T-cell (primary cell): ENCODE results near the gene TMEM106A. TPM values are rescaled to one million over a fixed set of nuclear protein-coding genes. Genes with fewer than 3 reads are reported as not detected.

Experiments used
- ATAC-seq, 4 experiments: fragments of 200-7000 bp in 3 of 4; fragments of 150-1000 bp in 1 of 4; cut with Tn5 transposase; replicated peaks in 1 of 4; 1 replicate in 3 of 4; 2 replicates in 1 of 4; pipeline ENCODE4 v1.10.0; 2021; ENCODE audit warnings: moderate library complexity in 3 of 4, mild to moderate bottlenecking in 2 of 4, moderate number of reproducible peaks in 1 of 4
- CTCF ChIA-PET, 2 donors: fragments of 300-600 bp; sonication (Branson Sonifier 250); formaldehyde crosslinking; loops; one replicate each; lab custom pipeline; 2022; ENCODE audit warnings: antibody characterized with exemption in 2 of 2; lab: Charles Lee
- POLR2A ChIA-PET, 2 donors: fragments of 300-600 bp; sonication (Branson Sonifier 250); formaldehyde crosslinking; loops; one replicate each; lab custom pipeline; 2022; ENCODE audit warnings: antibody characterized with exemption in 2 of 2; lab: Charles Lee
- DNase-seq, 35 experiments: peaks; one replicate each; pipeline versions ENCODE4 v3.0.0 to v3.0.0-alpha.2; 2013 to 2023
- H3K27ac ChIP-seq: one replicate; pipeline ENCODE4 v1.5.1; 2013; ENCODE audit warnings: low read length
- H3K27me3 ChIP-seq, 2 experiments: replicated peaks in 1 of 2; 1 replicate in 1 of 2; 2 replicates in 1 of 2; pipeline versions ENCODE4 v1.6.1 to v1.7.0; 2013; ENCODE audit warnings: low read length in 1 of 2, mixed read lengths in 1 of 2; ENCODE audit not compliant: control insufficient read depth in 2 of 2, insufficient read depth in 2 of 2; ENCODE audit errors: extremely low read depth in 1 of 2
- H3K36me3 ChIP-seq, 2 donors: 1 replicate in 1 of 2; 2 replicates in 1 of 2; pipeline versions ENCODE4 v1.6.1 to v1.7.0; 2013; ENCODE audit warnings: low read length in 1 of 2; ENCODE audit not compliant: control insufficient read depth in 2 of 2, insufficient read depth in 1 of 2; ENCODE audit errors: extremely low read depth in 1 of 2
- H3K4me1 ChIP-seq, 2 experiments: 1 replicate in 1 of 2; 2 replicates in 1 of 2; pipeline versions ENCODE4 v1.6.1 to v1.7.0; 2013; ENCODE audit warnings: low read length in 2 of 2, mixed read lengths in 1 of 2; ENCODE audit not compliant: insufficient read depth in 2 of 2, control insufficient read depth in 1 of 2; ENCODE audit errors: extremely low read depth in 1 of 2
- H3K4me3 ChIP-seq, 2 donors: 1 replicate in 1 of 2; 2 replicates in 1 of 2; pipeline versions ENCODE4 v1.5.1 to v1.7.0; 2013; ENCODE audit warnings: mild to moderate bottlenecking in 2 of 2, low read length in 1 of 2, moderate library complexity in 1 of 2; ENCODE audit not compliant: control insufficient read depth in 1 of 2; ENCODE audit errors: extremely low read depth in 1 of 2
- H3K9me3 ChIP-seq: 2 replicates; pipeline ENCODE4 v1.7.0; 2013
- H3K27ac Mint-ChIP-seq, 2 donors: one replicate each; pipeline ENCODE4 v1.8.0; 2020 to 2021; ENCODE audit warnings: mild to moderate bottlenecking in 2 of 2, mixed read lengths in 2 of 2
- H3K27me3 Mint-ChIP-seq, 2 donors: one replicate each; pipeline ENCODE4 v1.8.0; 2021 to 2022; ENCODE audit warnings: mixed read lengths in 2 of 2
- H3K36me3 Mint-ChIP-seq: one replicate; pipeline ENCODE4 v1.8.0; 2021; ENCODE audit warnings: mixed read lengths
- H3K4me1 Mint-ChIP-seq, 3 donors: one replicate each; pipeline ENCODE4 v1.8.0; 2020 to 2022; ENCODE audit warnings: mixed read lengths in 3 of 3, mild to moderate bottlenecking in 1 of 3
- H3K4me3 Mint-ChIP-seq, 3 donors: one replicate each; pipeline ENCODE4 v1.8.0; 2020 to 2022; ENCODE audit warnings: mild to moderate bottlenecking in 3 of 3, mixed read lengths in 3 of 3, moderate library complexity in 3 of 3
- H3K9me3 Mint-ChIP-seq, 3 donors: one replicate each; pipeline ENCODE4 v1.8.0; 2020 to 2022; ENCODE audit warnings: mixed read lengths in 3 of 3
- WGBS: methylation state at CpG from one replicate; pipeline ENCODE4 v1.1.5; 2013; ENCODE audit warnings: missing lambda C conversion rate; ENCODE audit not compliant: insufficient coverage; 5-methylcytosine and 5-hydroxymethylcytosine counted together
- total RNA-seq, 35 experiments: library from RNA in 6 of 35; stranded (reverse) in 6 of 35; fragments of 120-200 nt in 1 of 35; gene quantifications; one replicate each; pipeline versions ENCODE4 v1.2.1 to v1.2.4 and lab custom pipeline; 2013 to 2026

TMEM106A gene
- total RNA-seq, 5 donors from 2014 or later (not counting 1 experiment from before 2014, with no cell fraction given), result 9.3 to 18.1 (median 10.4) TPM

DNA sequence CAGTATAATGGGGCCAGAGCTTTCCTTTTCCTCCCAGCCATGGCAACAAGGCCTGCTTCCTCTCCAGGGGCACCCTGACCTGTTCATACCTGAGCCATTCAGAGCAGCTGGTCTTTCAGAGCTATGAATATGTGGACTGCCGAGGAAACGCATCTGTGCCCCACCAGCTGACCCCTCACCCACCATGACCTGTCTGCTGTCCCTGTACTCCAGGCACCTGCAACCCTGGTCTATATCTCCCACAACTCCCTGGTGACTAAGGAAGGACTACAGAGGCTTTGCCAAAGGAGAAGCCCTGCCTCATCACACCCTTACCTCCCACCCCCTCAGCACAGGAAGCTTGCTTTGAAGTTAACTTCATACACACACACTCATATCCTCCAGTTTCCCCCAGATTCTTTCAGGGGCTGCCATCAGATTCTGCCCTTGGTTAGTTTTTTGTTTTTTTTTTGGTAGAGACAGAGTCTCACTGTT, 6.0 kb downstream of the TMEM106A start:
- Mint-ChIP-seq H3K27ac (peak overlapping the region; percentile 12 to 74), H3K4me3 (no peak overlapping the region), H3K36me3 (peaks cover 13% of the 10 kb centered on the region), H3K4me1 (peaks cover 27 to 28% (median 28%) of the 10 kb centered on the region in 3 donors), H3K27me3 (no peaks in the 10 kb centered on the region), H3K9me3 (no peaks in the 10 kb centered on the region)
- DNase-seq (no peak), ATAC-seq (peak; percentile 43 to 77 (median 61))
- H3K4me3 ChIP-seq, result no peak overlapping the region
- H3K4me1 ChIP-seq, result peaks cover 6 to 23% of the 10 kb centered on the region in 2 experiments
- peaks cover 3 to 13% of the 10 kb centered on the region in 2 donors for H3K36me3 ChIP-seq
- H3K27me3 ChIP-seq, result no peaks in the 10 kb centered on the region
- 100% methylated on average over 1 of the region's 2 CpGs for whole genome bisulfite sequencing
- ChIA-PET CTCF (interaction anchor here in 1 of 2 donors (0.6 to 0.7 kb wide), 2 partner anchors 219 to 454 kb away, joined by 3 read pairs; partner anchors contain the start of gene RPL27), POLR2A (interaction anchor here (0.6 kb wide), 2 partner anchors 151 to 188 kb away, joined by 4 to 5 read pairs; no protein-coding TSS in a partner anchor)
- no peaks in the 10 kb centered on the region for H3K9me3 ChIP-seq
- no peak overlapping the region for H3K27ac ChIP-seq

DNA sequence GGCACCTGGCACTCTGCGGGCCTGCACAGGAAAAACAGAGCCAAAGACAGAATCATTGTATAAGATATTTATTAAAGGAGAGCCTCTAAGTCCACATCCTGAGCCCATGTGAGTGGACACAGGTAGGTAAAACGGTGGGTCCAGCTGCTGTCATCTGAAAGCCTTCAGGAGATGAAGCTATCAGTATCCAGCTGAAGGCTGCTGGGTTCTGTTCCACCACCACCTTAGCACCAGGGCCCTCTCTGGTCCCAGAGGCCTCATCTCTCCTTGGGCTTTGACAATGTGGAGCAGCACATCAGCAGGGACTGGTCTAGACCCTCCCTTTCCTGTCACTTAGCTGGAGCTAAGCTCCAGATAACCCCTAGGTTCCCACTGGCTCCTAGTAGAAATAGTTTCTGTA, 7.3 kb downstream of the TMEM106A start:
- Mint-ChIP-seq H3K4me1 (peaks cover 15 to 21% (median 15%) of the 10 kb centered on the region in 3 donors), H3K9me3 (no peaks in the 10 kb centered on the region), H3K4me3 (no peak overlapping the region), H3K27ac (no peak overlapping the region), H3K36me3 (peaks cover 17% of the 10 kb centered on the region), H3K27me3 (no peaks in the 10 kb centered on the region)
- H3K27me3 ChIP-seq, result no peaks in the 10 kb centered on the region
- ChIA-PET CTCF (interaction anchor here in 1 of 2 donors (0.7 kb wide), 1 partner anchor 97 kb away, joined by 4 read pairs; no protein-coding TSS in a partner anchor), POLR2A (no interaction called here)
- H3K27ac ChIP-seq, result no peak overlapping the region
- H3K4me1 ChIP-seq, result peaks cover 2 to 12% of the 10 kb centered on the region in 2 experiments
- H3K4me3 ChIP-seq, result no peak overlapping the region
- no peak for DNase-seq
- 100% methylated on average over 1 of the region's 2 CpGs for WGBS
- no peaks in the 10 kb centered on the region for H3K9me3 ChIP-seq
- H3K36me3 ChIP-seq, result peaks cover 0 to 19% of the 10 kb centered on the region in 2 donors
- ATAC-seq, result no peak

DNA sequence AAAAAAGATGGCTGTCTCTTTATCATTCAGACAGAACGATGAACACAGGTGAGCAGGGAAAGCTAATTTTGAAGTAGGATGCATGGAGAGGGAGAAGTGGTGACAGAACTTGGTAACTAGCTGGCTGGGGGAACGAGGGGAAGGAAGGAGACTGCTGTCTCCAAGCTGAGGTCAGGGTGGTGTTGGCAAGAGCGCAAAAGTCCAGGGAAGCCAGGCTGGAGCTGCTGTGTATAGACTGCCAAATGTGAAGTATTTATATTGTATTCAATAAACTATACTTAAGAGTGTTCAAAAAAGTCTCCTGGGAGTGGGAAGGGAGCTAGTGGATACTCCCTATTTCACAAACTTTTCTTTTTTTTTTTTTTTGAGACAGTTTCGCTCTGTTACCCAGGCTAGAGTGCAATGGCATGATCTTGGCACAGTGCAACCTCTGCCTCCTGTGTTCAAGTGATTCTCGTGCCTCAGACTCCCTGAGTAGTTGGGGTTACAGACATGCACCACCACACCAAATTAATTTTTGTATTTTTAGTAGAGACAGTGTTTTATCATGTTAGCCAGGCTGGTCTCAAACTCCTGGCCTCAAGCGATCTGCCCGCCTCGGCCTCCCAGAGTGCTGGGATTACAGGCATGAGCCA, 8.2 kb downstream of the TMEM106A start:
- 97% methylated on average over 5 of the region's 8 CpGs for WGBS
- peaks cover 3 to 19% of the 10 kb centered on the region in 2 donors for H3K36me3 ChIP-seq
- POLR2A ChIA-PET, result interaction anchor here (0.6 kb wide), 3 partner anchors 51 to 221 kb away, joined by 3 to 4 read pairs (median 4); no protein-coding TSS in a partner anchor
- no peaks in the 10 kb centered on the region for H3K27me3 Mint-ChIP-seq
- no peaks in the 10 kb centered on the region for H3K9me3 Mint-ChIP-seq
- no peaks in the 10 kb centered on the region for H3K9me3 ChIP-seq
- CTCF ChIA-PET, result interaction anchor here (0.6 kb wide), 2 partner anchors 851 to 1413 kb away, joined by 3 read pairs; partner anchors contain the start of gene G6PC3 (in 1 of the 2)
- no peak overlapping the region for H3K27ac ChIP-seq
- no peak overlapping the region for H3K4me3 Mint-ChIP-seq
- peaks cover 15 to 21% (median 17%) of the 10 kb centered on the region in 3 donors for H3K4me1 Mint-ChIP-seq
- H3K27ac Mint-ChIP-seq, result no peak overlapping the region
- H3K27me3 ChIP-seq, result no peaks in the 10 kb centered on the region
- peaks cover 21% of the 10 kb centered on the region for H3K36me3 Mint-ChIP-seq
- DNase-seq (no peak), ATAC-seq (no peak)
- peaks cover 2 to 16% of the 10 kb centered on the region in 2 experiments for H3K4me1 ChIP-seq
- H3K4me3 ChIP-seq, result no peak overlapping the region

DNA sequence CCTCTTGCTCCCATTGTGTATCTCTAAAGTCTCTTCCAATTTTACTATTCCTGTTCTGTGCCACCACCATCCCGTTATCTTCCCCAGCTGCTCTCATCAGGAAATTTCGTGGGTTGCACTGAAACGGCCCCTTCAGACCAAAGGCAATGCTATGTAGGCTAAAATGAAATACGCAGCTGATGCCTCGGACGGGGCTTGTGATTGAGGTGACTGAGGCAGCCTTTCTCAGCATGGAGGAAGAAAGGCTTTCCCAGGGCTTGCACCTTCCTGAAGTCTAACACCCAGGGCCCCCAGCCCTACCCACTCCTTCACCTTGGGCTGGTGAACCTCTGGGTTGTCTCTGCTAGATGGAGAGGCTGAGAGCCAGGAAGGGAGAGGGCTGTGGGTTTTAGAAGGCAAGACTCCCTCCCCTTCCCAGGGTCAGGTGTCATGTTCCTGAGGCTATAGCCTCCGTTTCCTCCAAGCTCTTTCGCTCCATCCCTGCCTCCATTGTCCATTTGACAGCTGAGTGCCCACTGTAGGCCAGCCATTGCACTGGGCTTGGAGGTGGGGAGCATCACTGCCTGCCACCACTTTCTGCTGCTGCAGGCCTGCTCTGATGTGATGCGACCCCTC, 8.9 kb downstream of the TMEM106A start:
- WGBS, result 75% methylated on average over 4 of the region's 9 CpGs
- peak overlapping the region in 1 of 2 donors; percentile 52 for H3K27ac Mint-ChIP-seq
- POLR2A ChIA-PET, result interaction anchor here in 1 of 2 donors (0.5 to 0.6 kb wide), 2 partner anchors 52 to 137 kb away, joined by 3 to 4 read pairs; no protein-coding TSS in a partner anchor
- H3K4me3 Mint-ChIP-seq, result no peak overlapping the region
- H3K9me3 Mint-ChIP-seq, result no peaks in the 10 kb centered on the region
- H3K27me3 Mint-ChIP-seq, result no peaks in the 10 kb centered on the region
- peaks cover 15 to 20% (median 17%) of the 10 kb centered on the region in 3 donors for H3K4me1 Mint-ChIP-seq
- DNase-seq, result no peak
- CTCF ChIA-PET, result interaction anchor here (0.5 to 0.6 kb wide), 2 partner anchors 92 to 1414 kb away, joined by 3 read pairs; no protein-coding TSS in a partner anchor
- no peak overlapping the region for H3K4me3 ChIP-seq
- no peak overlapping the region for H3K27ac ChIP-seq
- H3K36me3 ChIP-seq, result peaks cover 3 to 17% of the 10 kb centered on the region in 2 donors
- ATAC-seq, result no peak
- H3K9me3 ChIP-seq, result no peaks in the 10 kb centered on the region
- peaks cover 2 to 16% of the 10 kb centered on the region in 2 experiments for H3K4me1 ChIP-seq
- H3K36me3 Mint-ChIP-seq, result peaks cover 21% of the 10 kb centered on the region
- no peaks in the 10 kb centered on the region for H3K27me3 ChIP-seq

DNA sequence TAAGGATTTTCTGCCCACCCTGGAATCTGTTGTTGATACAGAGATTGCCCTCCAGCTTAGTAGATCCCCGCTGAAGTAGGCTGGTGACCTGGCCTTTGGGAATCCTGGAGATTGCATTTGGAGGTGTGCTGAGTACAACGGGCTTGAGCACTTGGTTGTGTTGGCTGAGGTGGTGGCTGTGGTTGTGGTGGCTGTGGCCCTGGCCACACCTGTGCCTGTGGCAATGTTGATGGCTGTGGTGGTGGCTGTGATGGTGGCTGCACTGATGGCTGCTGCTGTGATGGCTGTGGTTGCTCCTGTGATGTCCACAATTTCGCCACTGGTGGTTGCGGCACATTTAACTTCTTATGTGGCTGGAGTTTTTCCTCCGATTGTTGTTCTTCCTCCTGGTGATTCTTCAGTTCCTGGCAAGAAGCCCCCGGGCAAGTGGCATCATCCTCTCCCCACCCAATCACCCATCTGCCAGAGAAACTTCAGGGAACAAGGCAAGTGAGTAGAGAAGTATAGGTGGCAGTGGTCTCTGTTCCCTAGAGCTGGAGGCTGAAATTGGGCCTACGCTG, 12.6 kb downstream of the TMEM106A start:
- CTCF ChIA-PET, result no interaction called here
- DNase-seq, result peak in 1 of 35 experiments; percentile 0

DNA sequence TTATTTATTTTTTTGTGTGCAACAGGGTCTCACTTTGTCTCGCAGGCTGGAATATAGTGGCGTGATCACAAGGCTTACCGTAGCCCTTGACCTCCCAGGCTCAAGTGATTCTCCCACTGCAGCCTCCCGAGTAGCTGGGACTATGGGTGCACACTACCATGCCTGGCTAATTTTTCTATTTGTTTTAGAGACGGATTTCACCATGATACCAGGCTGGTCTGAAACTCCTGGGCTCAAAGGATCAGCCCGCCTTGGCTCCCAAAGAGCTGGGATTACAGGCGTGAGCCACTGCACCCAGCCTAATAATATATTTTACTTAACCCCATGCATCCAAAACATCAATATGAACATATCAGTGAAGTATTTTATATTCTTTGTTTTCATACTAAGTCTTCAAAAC, 14.7 kb downstream of the TMEM106A start:
- Mint-ChIP-seq H3K27ac (no peak overlapping the region), H3K9me3 (no peaks in the 10 kb centered on the region), H3K36me3 (peaks cover 8% of the 10 kb centered on the region), H3K27me3 (no peaks in the 10 kb centered on the region), H3K4me1 (peaks cover 0 to 3% (median 0%) of the 10 kb centered on the region in 3 donors), H3K4me3 (no peak overlapping the region)
- Histone ChIP-seq H3K27me3 (no peaks in the 10 kb centered on the region), H3K27ac (no peak overlapping the region), H3K4me3 (no peak overlapping the region), H3K4me1 (peaks cover 0 to 4% of the 10 kb centered on the region in 2 experiments), H3K9me3 (no peaks in the 10 kb centered on the region), H3K36me3 (peaks cover 3 to 6% of the 10 kb centered on the region in 2 donors)
- ATAC-seq (no peak), DNase-seq (no peak)
- ChIA-PET POLR2A (no interaction called here), CTCF (interaction anchor here in 1 of 2 donors (0.6 kb wide), 1 partner anchor 26 kb away, joined by 3 read pairs; no protein-coding TSS in a partner anchor)
- 94% methylated on average over 3 of the region's 7 CpGs for WGBS

More for the DNA sequence above, 12.6 kb downstream of the TMEM106A start:
- Mint-ChIP-seq H3K4me1 (peaks cover 0 to 3% (median 0%) of the 10 kb centered on the region in 3 donors), H3K4me3 (no peak overlapping the region), H3K27me3 (no peaks in the 10 kb centered on the region), H3K36me3 (peaks cover 8% of the 10 kb centered on the region), H3K27ac (no peak overlapping the region), H3K9me3 (no peaks in the 10 kb centered on the region)
- POLR2A ChIA-PET, result no interaction called here
- H3K9me3 ChIP-seq, result no peaks in the 10 kb centered on the region
- no peak overlapping the region for H3K27ac ChIP-seq
- H3K4me1 ChIP-seq, result peaks cover 0 to 4% of the 10 kb centered on the region in 2 experiments
- ATAC-seq, result no peak
- 85% methylated on average over 5 of the region's 7 CpGs for WGBS
- no peak overlapping the region for H3K4me3 ChIP-seq
- peaks cover 3 to 6% of the 10 kb centered on the region in 2 donors for H3K36me3 ChIP-seq
- no peaks in the 10 kb centered on the region for H3K27me3 ChIP-seq
